Ishikawa (cell line): Measurements from ENCODE around the gene PLCB1.

Experiments used
- CEBPB ChIP-seq: IDR thresholded peaks from 2 replicates; pipeline ENCODE4 v1.6.1; 2012
- CREB1 ChIP-seq: IDR thresholded peaks from 2 replicates; pipeline ENCODE4 v1.6.1; 2012; ENCODE audit warnings: low read depth
- EGR1 ChIP-seq: IDR thresholded peaks from 2 replicates; pipeline ENCODE4 v1.6.1; 2012
- EP300 ChIP-seq: IDR thresholded peaks from 2 replicates; pipeline ENCODE4 v1.6.1; 2012; ENCODE audit warnings: borderline replicate concordance
- FOXM1 ChIP-seq: IDR thresholded peaks from 2 replicates; pipeline ENCODE4 v1.6.1; 2012; ENCODE audit warnings: low read depth, borderline replicate concordance
- NFIC ChIP-seq: IDR thresholded peaks from 2 replicates; pipeline ENCODE4 v1.6.1; 2012
- RAD21 ChIP-seq: IDR thresholded peaks from 2 replicates; pipeline ENCODE4 v1.6.1; 2012; ENCODE audit warnings: low read depth
- TAF1 ChIP-seq: IDR thresholded peaks from 2 replicates; pipeline ENCODE4 v1.6.1; 2012; ENCODE audit warnings: low read depth, mild to moderate bottlenecking
- TCF12 ChIP-seq: IDR thresholded peaks from 2 replicates; pipeline ENCODE4 v1.6.1; 2012; ENCODE audit warnings: low read depth
- TEAD4 ChIP-seq: IDR thresholded peaks from 2 replicates; pipeline ENCODE4 v1.6.1; 2012
- YY1 ChIP-seq: IDR thresholded peaks from 2 replicates; pipeline ENCODE4 v1.6.1; 2012; ENCODE audit warnings: low read depth
- ZBTB7A ChIP-seq: IDR thresholded peaks from 2 replicates; pipeline ENCODE4 v1.6.1; 2012; ENCODE audit warnings: low read depth
- TF ChIP-seq, protein P1 (sequence below): IDR thresholded peaks from 2 replicates; pipeline ENCODE4 v1.6.1; 2012; ENCODE audit warnings: low read depth, mild to moderate bottlenecking
- TF ChIP-seq, protein P2 (sequence below): IDR thresholded peaks from 2 replicates; pipeline ENCODE4 v1.6.1; 2012
- TF ChIP-seq, protein P3 (sequence below): IDR thresholded peaks from 2 replicates; pipeline ENCODE4 v1.6.1; 2012

The PLCB1 gene

DNA sequence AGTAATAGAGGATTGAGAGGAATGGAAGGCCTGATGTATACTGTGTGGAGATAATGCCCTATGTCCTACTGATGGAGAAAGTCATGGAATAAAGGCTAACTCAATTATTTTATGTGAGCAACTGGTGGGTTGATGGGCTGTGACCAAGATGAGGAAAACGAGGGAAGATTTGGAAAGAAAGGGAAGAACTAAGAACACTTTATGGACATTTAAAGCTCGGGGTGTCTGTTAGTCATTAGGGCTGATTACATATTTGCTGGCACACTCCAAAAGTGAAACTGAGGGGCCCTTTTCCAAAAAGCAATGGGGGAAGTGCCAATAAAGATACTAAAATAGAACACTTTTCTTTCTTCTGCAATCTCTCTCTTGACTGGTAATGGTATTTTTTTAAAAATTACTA, 439.5 kb downstream of the PLCB1 start:
- TF ChIP-seq CREB1 (no peak), TAF1 (no peak), RAD21 (no peak), ZBTB7A (no peak), TEAD4 (no peak), CEBPB (no peak), EP300 (no peak), FOXM1 (no peak), YY1 (no peak), NFIC (no peak), TCF12 (no peak), EGR1 (no peak)
- TF ChIP-seq, protein P1, sequence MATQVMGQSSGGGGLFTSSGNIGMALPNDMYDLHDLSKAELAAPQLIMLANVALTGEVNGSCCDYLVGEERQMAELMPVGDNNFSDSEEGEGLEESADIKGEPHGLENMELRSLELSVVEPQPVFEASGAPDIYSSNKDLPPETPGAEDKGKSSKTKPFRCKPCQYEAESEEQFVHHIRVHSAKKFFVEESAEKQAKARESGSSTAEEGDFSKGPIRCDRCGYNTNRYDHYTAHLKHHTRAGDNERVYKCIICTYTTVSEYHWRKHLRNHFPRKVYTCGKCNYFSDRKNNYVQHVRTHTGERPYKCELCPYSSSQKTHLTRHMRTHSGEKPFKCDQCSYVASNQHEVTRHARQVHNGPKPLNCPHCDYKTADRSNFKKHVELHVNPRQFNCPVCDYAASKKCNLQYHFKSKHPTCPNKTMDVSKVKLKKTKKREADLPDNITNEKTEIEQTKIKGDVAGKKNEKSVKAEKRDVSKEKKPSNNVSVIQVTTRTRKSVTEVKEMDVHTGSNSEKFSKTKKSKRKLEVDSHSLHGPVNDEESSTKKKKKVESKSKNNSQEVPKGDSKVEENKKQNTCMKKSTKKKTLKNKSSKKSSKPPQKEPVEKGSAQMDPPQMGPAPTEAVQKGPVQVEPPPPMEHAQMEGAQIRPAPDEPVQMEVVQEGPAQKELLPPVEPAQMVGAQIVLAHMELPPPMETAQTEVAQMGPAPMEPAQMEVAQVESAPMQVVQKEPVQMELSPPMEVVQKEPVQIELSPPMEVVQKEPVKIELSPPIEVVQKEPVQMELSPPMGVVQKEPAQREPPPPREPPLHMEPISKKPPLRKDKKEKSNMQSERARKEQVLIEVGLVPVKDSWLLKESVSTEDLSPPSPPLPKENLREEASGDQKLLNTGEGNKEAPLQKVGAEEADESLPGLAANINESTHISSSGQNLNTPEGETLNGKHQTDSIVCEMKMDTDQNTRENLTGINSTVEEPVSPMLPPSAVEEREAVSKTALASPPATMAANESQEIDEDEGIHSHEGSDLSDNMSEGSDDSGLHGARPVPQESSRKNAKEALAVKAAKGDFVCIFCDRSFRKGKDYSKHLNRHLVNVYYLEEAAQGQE: no peak
- TF ChIP-seq, protein P2, sequence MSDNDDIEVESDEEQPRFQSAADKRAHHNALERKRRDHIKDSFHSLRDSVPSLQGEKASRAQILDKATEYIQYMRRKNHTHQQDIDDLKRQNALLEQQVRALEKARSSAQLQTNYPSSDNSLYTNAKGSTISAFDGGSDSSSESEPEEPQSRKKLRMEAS: no peak
- TF ChIP-seq, protein P3, sequence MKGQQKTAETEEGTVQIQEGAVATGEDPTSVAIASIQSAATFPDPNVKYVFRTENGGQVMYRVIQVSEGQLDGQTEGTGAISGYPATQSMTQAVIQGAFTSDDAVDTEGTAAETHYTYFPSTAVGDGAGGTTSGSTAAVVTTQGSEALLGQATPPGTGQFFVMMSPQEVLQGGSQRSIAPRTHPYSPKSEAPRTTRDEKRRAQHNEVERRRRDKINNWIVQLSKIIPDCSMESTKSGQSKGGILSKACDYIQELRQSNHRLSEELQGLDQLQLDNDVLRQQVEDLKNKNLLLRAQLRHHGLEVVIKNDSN: no peak

DNA sequence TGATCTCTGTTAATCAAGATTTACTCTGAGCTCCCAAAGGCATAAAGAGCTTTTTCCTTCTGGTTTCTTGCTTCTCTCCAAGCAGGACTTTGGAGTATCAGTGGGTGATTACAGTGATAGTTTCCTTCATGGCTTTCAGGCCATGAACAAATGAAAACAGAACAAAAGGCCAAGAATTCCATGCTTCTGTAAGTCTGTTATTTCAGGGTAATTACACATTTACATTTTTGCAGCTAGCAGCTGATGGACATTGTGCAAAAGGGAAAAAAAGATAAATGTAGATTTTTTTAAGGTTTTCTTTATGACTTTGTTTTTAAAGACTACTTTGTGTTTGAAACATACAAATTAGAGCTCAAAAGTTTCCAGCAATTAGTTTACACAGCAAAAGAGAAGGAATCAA, 441.6 kb downstream of the PLCB1 start:
- TF ChIP-seq TAF1 (no peak), TCF12 (no peak), TEAD4 (no peak), ZBTB7A (no peak), EGR1 (no peak), CEBPB (no peak)

DNA sequence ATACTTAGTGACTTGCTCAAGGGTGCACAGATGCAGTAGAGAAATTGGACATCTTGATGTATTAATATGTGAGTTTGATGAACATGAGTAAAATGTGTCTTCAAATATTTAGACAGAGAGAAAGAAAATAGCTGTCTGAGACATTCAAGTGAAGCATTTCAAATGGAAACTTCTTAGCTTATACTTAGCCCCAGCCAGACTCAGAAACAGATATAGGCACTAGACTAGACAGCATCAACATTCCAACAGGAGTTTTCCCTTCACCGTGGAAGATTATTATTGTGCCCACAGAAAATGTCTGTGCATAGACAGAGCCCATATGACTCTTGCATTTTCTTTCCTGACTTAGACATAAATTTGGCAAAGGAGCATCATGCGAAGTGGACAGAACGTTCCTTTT, 443.0 kb downstream of the PLCB1 start:
- TF ChIP-seq YY1 (no peak), EGR1 (no peak), TEAD4 (no peak), TCF12 (no peak), FOXM1 (no peak), CEBPB (no peak), ZBTB7A (no peak)
- TF ChIP-seq, protein P2: no peak
- TF ChIP-seq, protein P1: no peak
- TF ChIP-seq, protein P3: no peak

DNA sequence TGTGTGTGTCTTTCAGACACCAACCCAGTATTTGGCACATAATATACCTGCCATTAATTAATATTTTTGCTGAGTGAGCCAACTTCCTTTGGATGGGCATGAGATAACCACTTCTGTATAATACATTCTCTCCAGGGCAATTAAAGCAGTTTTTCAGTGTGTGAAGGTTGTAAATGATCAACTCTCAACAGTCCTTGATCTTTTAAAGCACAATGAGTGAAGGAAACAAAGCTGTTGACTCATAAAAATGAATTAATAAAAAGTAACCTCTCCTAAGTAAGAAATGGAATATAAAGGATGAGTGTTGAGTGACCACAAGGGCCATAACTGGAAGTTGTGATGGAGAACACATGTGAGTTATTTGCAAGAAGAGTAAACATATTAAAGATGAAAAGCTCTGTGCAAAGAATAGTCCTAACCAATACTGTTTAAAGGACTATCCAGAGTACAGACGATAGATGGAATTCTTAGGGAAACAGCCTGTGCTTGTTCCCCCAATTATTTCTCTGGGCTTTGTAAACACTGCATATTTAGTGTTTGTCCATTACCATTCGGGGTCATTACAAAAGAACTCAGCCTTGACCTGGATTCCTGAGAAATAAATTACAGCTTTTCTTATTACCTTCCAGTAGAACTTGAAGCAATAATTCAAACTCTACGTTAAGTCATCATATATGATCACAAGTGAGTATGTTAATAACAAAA, 446.2 kb downstream of the PLCB1 start:
- TF ChIP-seq TAF1: no peak
- no peak for TF ChIP-seq TEAD4
- TF ChIP-seq ZBTB7A: no peak
- TF ChIP-seq, protein P2: no peak
- TF ChIP-seq FOXM1: no peak
- no peak for TF ChIP-seq EP300
- TF ChIP-seq, protein P1: no peak
- TF ChIP-seq, protein P3: no peak
- no peak for TF ChIP-seq CREB1
- TF ChIP-seq TCF12: no peak
- no peak for TF ChIP-seq YY1
